HepG2 (cell line): ENCODE results near the gene CTBP1. TPM values are rescaled to one million over a fixed set of nuclear protein-coding genes. Genes with fewer than 3 reads are reported as not detected.
A peak's percentile ranks its signal among the peaks of the same experiment; 100 is the strongest.

ENCODE experiments used
- ATAC-seq: fragments of 200-7000 bp; cut with Tn5 transposase; 3 replicates; pipeline ENCODE4 v1.9.1; 2020; ENCODE audit warnings: mild to moderate bottlenecking, moderate library complexity
- BruUV-seq: library from RNA; stranded (reverse); fragments of 400-500 nt; replicated peaks from 2 replicates; lab custom pipeline; 2021; lab: Mats Ljungman, UMichigan
- CTCF ChIA-PET: fragments of 300-600 bp; formaldehyde crosslinking; extraction: SDS; loops from one replicate; lab custom pipeline; 2021; ENCODE audit warnings: low total read pairs, inconsistent platforms, low intra/inter-chr PET ratio; lab: Yijun Ruan, JAX
- POLR2A ChIA-PET: fragments of 350-600 bp; sonication (Branson Sonifier 250); formaldehyde crosslinking; loops from one replicate; lab custom pipeline; 2020; ENCODE audit warnings: antibody characterized with exemption, inconsistent platforms; lab: Yijun Ruan, JAX
- DNase-seq: peaks from one replicate; pipeline ENCODE4 v3.0.0-alpha.2; 2015; ENCODE audit warnings: low spot score
- FAIRE-seq: peaks from 3 replicates; lab custom pipeline; 2011; peaks lifted over from hg19 to GRCh38; lab: Jason Lieb, UNC
- H2AFZ ChIP-seq: one replicate; pipeline ENCODE4 v1.6.1; 2011; ENCODE audit warnings: low read length, inconsistent platforms
- H3K27ac ChIP-seq: fragments of 300-600 bp; 3 replicates; pipeline ENCODE4 v1.8.0; 2011; ENCODE audit warnings: mixed run types, mild to moderate bottlenecking, mixed read lengths, low read length, inconsistent platforms; ENCODE audit not compliant: insufficient read depth; ENCODE audit errors: extremely low read length
- H3K27me3 ChIP-seq, 2 experiments: fragments of 200-600 bp in 1 of 2; 2 replicates in 1 of 2; 3 replicates in 1 of 2; pipeline versions ENCODE4 v1.6.0 to v1.8.0; 2011; ENCODE audit warnings: low read length in 2 of 2, mild to moderate bottlenecking in 2 of 2, moderate library complexity in 2 of 2, inconsistent platforms in 1 of 2; ENCODE audit not compliant: insufficient read depth in 2 of 2, control insufficient read depth in 1 of 2
- H3K36me3 ChIP-seq, 2 experiments: fragments of 200-600 bp in 1 of 2; replicated peaks in 1 of 2; 2 replicates in 1 of 2; 3 replicates in 1 of 2; pipeline versions ENCODE4 v1.5.1 to v1.8.0; 2011; ENCODE audit warnings: low read length in 2 of 2, inconsistent platforms in 1 of 2; ENCODE audit not compliant: insufficient read depth in 2 of 2, control insufficient read depth in 1 of 2
- H3K4me1 ChIP-seq: 2 replicates; pipeline ENCODE4 v1.5.1; 2012; ENCODE audit warnings: low read length, inconsistent platforms; ENCODE audit not compliant: insufficient read depth
- H3K4me2 ChIP-seq: 2 replicates; pipeline ENCODE4 v1.6.0; 2011; ENCODE audit warnings: low read depth, low read length, inconsistent platforms
- H3K4me3 ChIP-seq, 3 experiments: fragments of 200-600 bp in 1 of 3; sonication (generic), shearing (Covaris generic) in 1 of 3; replicated peaks in 1 of 3; 2 replicates each; pipeline ENCODE4 v1.5.1; 2011 to 2016; ENCODE audit warnings: low read length in 3 of 3, inconsistent platforms in 2 of 3, low read depth in 2 of 3, mild to moderate bottlenecking in 2 of 3, control low read depth in 1 of 3, mixed read lengths in 1 of 3; ENCODE audit not compliant: insufficient read depth in 1 of 3
- H3K79me2 ChIP-seq: one replicate; pipeline ENCODE4 v1.6.1; 2011; ENCODE audit warnings: low read length, inconsistent platforms; ENCODE audit not compliant: insufficient read depth
- H3K9ac ChIP-seq: 2 replicates; pipeline ENCODE4 v1.6.0; 2011; ENCODE audit warnings: mild to moderate bottlenecking, low read depth, low read length, inconsistent platforms; ENCODE audit not compliant: insufficient read depth
- H3K9me3 ChIP-seq: 2 replicates; pipeline ENCODE4 v1.5.1; 2012; ENCODE audit warnings: mild to moderate bottlenecking, low read length
- H4K20me1 ChIP-seq: 2 replicates; pipeline ENCODE4 v1.6.0; 2011; ENCODE audit warnings: inconsistent platforms, mild to moderate bottlenecking, low read length, moderate library complexity; ENCODE audit not compliant: insufficient read depth
- EEA1 ChIP-seq: sonication (generic); formaldehyde crosslinking; IDR thresholded peaks from 2 replicates; pipeline ENCODE4 v1.5.1; 2020; ENCODE audit warnings: mild to moderate bottlenecking, missing genetic modification reagents, borderline replicate concordance
- IKZF5 ChIP-seq: IDR thresholded peaks from 2 replicates; pipeline ENCODE4 v1.6.1; 2018; ENCODE audit warnings: missing genetic modification reagents, mild to moderate bottlenecking, missing compliant biosample characterization
- MTF2 ChIP-seq: sonication (generic); formaldehyde crosslinking; IDR thresholded peaks from 2 replicates; pipeline ENCODE4 v1.5.0; 2020; ENCODE audit warnings: missing genetic modification reagents, borderline replicate concordance
- NFIC ChIP-seq: IDR thresholded peaks from 2 replicates; pipeline ENCODE4 v1.6.1; 2012; ENCODE audit warnings: mild to moderate bottlenecking, low read length, inconsistent platforms
- SOX5 ChIP-seq: IDR thresholded peaks from 2 replicates; pipeline ENCODE4 v1.6.1; 2016; ENCODE audit warnings: borderline replicate concordance
- ZBTB14 ChIP-seq: sonication (generic); formaldehyde crosslinking; IDR thresholded peaks from 2 replicates; pipeline ENCODE4 v1.4.0; 2020; ENCODE audit warnings: missing genetic modification reagents
- ZBTB38 ChIP-seq: sonication (generic); formaldehyde crosslinking; IDR thresholded peaks from 2 replicates; pipeline ENCODE4 v1.5.1; 2020; ENCODE audit warnings: mild to moderate bottlenecking, missing genetic modification reagents
- ZNF33A ChIP-seq: sonication (generic); formaldehyde crosslinking; IDR thresholded peaks from 2 replicates; pipeline ENCODE4 v1.5.1; 2020; ENCODE audit warnings: missing genetic modification reagents, mild to moderate bottlenecking, moderate library complexity, borderline replicate concordance
- whole genome bisulfite sequencing: methylation state at CpG from one replicate; pipeline ENCODE4 v1.1.6; 2017; ENCODE audit warnings: low lambda C conversion rate; 5-methylcytosine and 5-hydroxymethylcytosine counted together
- in situ Hi-C: cut with HindIII; loops from 2 replicates; pipeline ENCODE4 v1.10.0; 2017; ENCODE audit warnings: low pct_unique_long_range_greater_than_20kb; ENCODE audit not compliant: extremely low pct_ligation_motif_present
- intact Hi-C: fragments of 100-400 bp; cut with micrococcal nuclease; formaldehyde crosslinking; loops from one replicate; pipeline ENCODE4 v1.10.0; 2022; ENCODE audit not compliant: unreplicated experiment
- polyA plus RNA-seq, 8 experiments: library from polyadenylated mRNA; depleted of rRNA in 3 of 8; stranded (reverse) in 7 of 8; unstranded in 1 of 8; fragments of >200 nt; fragmentation: Illumina TruSeq in 4 of 8; extraction: Trizol in 4 of 8; gene quantifications; 2 replicates each; pipeline versions ENCODE4 v1.2.1 to v1.2.3, GENCODE V29; 2011 to 2016; ENCODE audit warnings: low read depth in 4 of 8, missing spikeins in 1 of 8, mixed read lengths in 1 of 8; ENCODE audit not compliant: insufficient read depth in 1 of 8
- total RNA-seq, 5 experiments: library from RNA; depleted of rRNA; stranded (reverse); fragments of >200 nt; fragmentation: Illumina TruSeq; extraction: Trizol; gene quantifications; 2 replicates each; pipeline ENCODE4 v1.2.3, GENCODE V29; 2016; ENCODE audit warnings: low read depth in 1 of 5
- TF ChIP-seq, protein P1 (sequence below): sonication (generic); formaldehyde crosslinking; IDR thresholded peaks from 2 replicates; pipeline ENCODE4 v1.4.0; 2020; ENCODE audit warnings: missing genetic modification reagents

CTBP1 gene
- total and polyA plus RNA-seq, 2 of the 13 experiments (the other 11 are each of a cell fraction or from before 2014, with no cell fraction given) = 78.5 to 112 TPM

DNA sequence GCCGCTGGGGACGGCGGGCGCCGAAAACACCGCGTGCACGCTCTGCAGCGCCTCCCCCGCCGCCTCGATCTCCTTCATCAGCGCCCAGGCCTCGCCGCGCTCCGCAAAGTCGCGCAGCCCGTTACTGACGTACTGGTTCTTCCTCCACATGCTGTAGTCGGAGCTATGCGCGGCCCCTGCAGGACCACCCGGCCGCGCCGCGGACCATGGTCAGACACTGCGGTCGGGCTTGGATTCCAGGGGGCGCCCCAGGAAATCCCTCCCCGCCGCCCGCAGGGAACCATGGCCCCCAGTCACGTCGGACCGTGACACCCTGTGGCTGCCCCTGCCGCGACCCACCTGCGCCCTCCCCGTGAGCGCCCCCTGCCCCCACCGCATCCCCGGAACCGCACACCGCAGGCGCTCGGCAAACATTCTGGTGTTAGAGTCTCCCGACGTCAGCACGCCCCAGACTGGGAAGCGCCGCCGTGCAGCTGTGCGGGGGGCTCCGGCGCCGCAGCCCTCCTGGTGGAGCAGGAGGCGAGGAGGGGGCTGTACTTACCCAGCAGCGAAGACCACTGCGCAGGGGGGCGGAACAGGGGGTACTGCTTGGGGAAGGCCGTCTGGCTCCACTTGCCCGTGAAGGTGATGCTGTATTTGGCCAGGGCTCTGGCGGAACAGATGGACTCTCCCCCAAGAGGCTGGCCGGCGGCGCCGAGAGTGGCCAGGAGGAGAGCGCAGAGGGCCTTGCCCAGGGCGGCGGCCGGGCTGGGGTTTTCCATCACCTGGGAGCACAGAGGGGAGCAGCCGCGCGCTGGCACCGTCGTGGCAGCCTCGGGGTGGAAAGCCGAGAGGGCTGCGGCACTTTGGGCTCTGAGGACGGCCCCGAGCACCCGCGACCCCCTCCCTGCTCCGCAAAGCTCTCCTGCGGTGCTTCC is 77.4 kb downstream of the CTBP1 start (continued):
- TF ChIP-seq, protein P1, sequence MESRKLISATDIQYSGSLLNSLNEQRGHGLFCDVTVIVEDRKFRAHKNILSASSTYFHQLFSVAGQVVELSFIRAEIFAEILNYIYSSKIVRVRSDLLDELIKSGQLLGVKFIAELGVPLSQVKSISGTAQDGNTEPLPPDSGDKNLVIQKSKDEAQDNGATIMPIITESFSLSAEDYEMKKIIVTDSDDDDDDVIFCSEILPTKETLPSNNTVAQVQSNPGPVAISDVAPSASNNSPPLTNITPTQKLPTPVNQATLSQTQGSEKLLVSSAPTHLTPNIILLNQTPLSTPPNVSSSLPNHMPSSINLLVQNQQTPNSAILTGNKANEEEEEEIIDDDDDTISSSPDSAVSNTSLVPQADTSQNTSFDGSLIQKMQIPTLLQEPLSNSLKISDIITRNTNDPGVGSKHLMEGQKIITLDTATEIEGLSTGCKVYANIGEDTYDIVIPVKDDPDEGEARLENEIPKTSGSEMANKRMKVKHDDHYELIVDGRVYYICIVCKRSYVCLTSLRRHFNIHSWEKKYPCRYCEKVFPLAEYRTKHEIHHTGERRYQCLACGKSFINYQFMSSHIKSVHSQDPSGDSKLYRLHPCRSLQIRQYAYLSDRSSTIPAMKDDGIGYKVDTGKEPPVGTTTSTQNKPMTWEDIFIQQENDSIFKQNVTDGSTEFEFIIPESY (CRISPR knock-in tag) = peak; percentile 48; the same call in 1 of the 2 replicates
- TF ChIP-seq ZNF33A (CRISPR knock-in tag) = no peak
- TF ChIP-seq ZBTB38 (CRISPR knock-in tag) = peak; percentile 75; the same call in 1 of the 2 replicates

DNA sequence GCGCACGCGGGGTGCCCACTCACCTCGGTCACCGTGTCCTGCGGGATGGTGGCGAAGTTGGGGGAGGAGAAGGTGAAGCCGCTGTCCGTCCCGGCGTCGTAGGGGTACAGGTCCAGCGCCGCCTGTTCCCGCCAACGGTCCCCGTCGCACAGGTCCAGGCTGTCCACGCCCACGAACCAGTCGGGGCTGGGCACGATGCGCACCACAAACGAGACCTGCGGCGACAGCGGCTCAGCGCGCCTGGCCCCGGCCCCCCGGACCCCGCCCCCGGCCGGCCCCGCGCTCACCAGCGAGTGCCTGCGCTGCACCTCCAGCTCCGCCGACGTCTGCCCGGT is 78.0 kb downstream of the CTBP1 start:
- WGBS = 97% methylated on average over 29 of the region's 42 CpGs
- in situ Hi-C loops = loop anchor here (5.0 kb wide), 1 partner anchor 36 kb away; no protein-coding TSS in a partner anchor
- H4K20me1 ChIP-seq = no peaks in the 10 kb centered on the region
- no peaks in the 10 kb centered on the region for H3K79me2 ChIP-seq
- H3K27me3 ChIP-seq = peaks cover 0 to 1% of the 10 kb centered on the region in 2 experiments; a peak in 1 of 5 replicates
- DNase-seq = no peak
- no peak for ATAC-seq
- CTCF ChIA-PET = no interaction called here
- no peak overlapping the region for H3K4me3 ChIP-seq
- H3K36me3 ChIP-seq = peaks cover 3 to 9% of the 10 kb centered on the region in 2 experiments; a peak in 2 of 5 replicates
- POLR2A ChIA-PET = no interaction called here
- intact Hi-C loops = no loop called here
- no peak overlapping the region for H3K27ac ChIP-seq
- FAIRE-seq = no peak
- H3K9me3 ChIP-seq = no peaks in the 10 kb centered on the region
- H3K9ac ChIP-seq = no peak overlapping the region
- H3K4me1 ChIP-seq = peaks cover 42% of the 10 kb centered on the region
- no peak overlapping the region for H2AFZ ChIP-seq
- BruUV-seq = no TSS peak
- H3K4me2 ChIP-seq = no peak overlapping the region
- no peak for TF ChIP-seq EEA1 (CRISPR knock-in tag)
- no peak for TF ChIP-seq ZBTB14
- TF ChIP-seq MTF2 (CRISPR knock-in tag) = no peak
- TF ChIP-seq SOX5 (CRISPR knock-in tag) = no peak
- TF ChIP-seq IKZF5 = no peak
- TF ChIP-seq NFIC = no peak
